ENCODE measurements around the gene CUX1.
"Not testable (repeated sequence)": the region's sequence is repeated elsewhere in the genome, so short reads cannot be mapped to it uniquely, and the experiment has no call there.

Gene CUX1

GRCh38 chr7:102006695-102007094 is 189.3 kb downstream of the CUX1 start:
- no peaks in the 10 kb centered on the region for H3K27me3 Mint-ChIP-seq
- no peaks in the 10 kb centered on the region for H3K9me3 Mint-ChIP-seq
- intact Hi-C loops (cut with micrococcal nuclease): no loop called here
- H3K4me3 Mint-ChIP-seq: no peak overlapping the region
- no peak overlapping the region for H3K27ac Mint-ChIP-seq
- H3K36me3 Mint-ChIP-seq (ENCODE audit: low read depth): peaks cover 40% of the 10 kb centered on the region
- H3K4me1 Mint-ChIP-seq (ENCODE audit: low read depth): peaks cover 6% of the 10 kb centered on the region

GRCh38 chr7:102008535-102009262 is 191.3 kb downstream of the CUX1 start:
- no peak overlapping the region for H3K27ac Mint-ChIP-seq
- no peaks in the 10 kb centered on the region for H3K27me3 Mint-ChIP-seq
- no peaks in the 10 kb centered on the region for H3K4me1 Mint-ChIP-seq (ENCODE audit: low read depth)
- H3K36me3 Mint-ChIP-seq (ENCODE audit: low read depth): peaks cover 43% of the 10 kb centered on the region
- H3K9me3 Mint-ChIP-seq: no peaks in the 10 kb centered on the region
- intact Hi-C loops (cut with micrococcal nuclease): no loop called here
- H3K4me3 Mint-ChIP-seq: no peak overlapping the region

GRCh38 chr7:102009628-102010027 is 192.2 kb downstream of the CUX1 start:
- intact Hi-C loops (cut with micrococcal nuclease): no loop called here
- H3K27ac Mint-ChIP-seq: no peak overlapping the region
- peaks cover 48% of the 10 kb centered on the region for H3K36me3 Mint-ChIP-seq (ENCODE audit: low read depth)

GRCh38 chr7:102012112-102012830 is 194.8 kb downstream of the CUX1 start:
- intact Hi-C loops (cut with micrococcal nuclease); H3K27ac Mint-ChIP-seq; H3K4me1 Mint-ChIP-seq (ENCODE audit: low read depth); H3K4me3 Mint-ChIP-seq; H3K27me3 Mint-ChIP-seq; H3K9me3 Mint-ChIP-seq: not testable (repeated sequence)
- peaks cover 44% of the 10 kb centered on the region for H3K36me3 Mint-ChIP-seq (ENCODE audit: low read depth)

More at GRCh38 chr7:102009628-102010027, 192.2 kb downstream of the CUX1 start:
- Mint-ChIP-seq H3K27me3 (no peaks in the 10 kb centered on the region), H3K4me1 (ENCODE audit: low read depth) (no peaks in the 10 kb centered on the region), H3K9me3 (no peaks in the 10 kb centered on the region), H3K4me3 (no peak overlapping the region)

GRCh38 chr7:102012941-102013461 is 195.6 kb downstream of the CUX1 start:
- intact Hi-C loops (cut with micrococcal nuclease): no loop called here
- Mint-ChIP-seq H3K27me3 (no peaks in the 10 kb centered on the region), H3K4me3 (no peak overlapping the region), H3K36me3 (ENCODE audit: low read depth) (peaks cover 41% of the 10 kb centered on the region), H3K27ac (no peak overlapping the region), H3K4me1 (ENCODE audit: low read depth) (no peaks in the 10 kb centered on the region), H3K9me3 (no peaks in the 10 kb centered on the region)

- no peak overlapping the region for H3K4me3 Mint-ChIP-seq
- H3K27me3 Mint-ChIP-seq: no peaks in the 10 kb centered on the region
- peaks cover 42% of the 10 kb centered on the region for H3K36me3 Mint-ChIP-seq (ENCODE audit: low read depth)
- H3K9me3 Mint-ChIP-seq: no peaks in the 10 kb centered on the region
- intact Hi-C loops (cut with micrococcal nuclease): no loop called here
- peaks cover 9% of the 10 kb centered on the region for H3K4me1 Mint-ChIP-seq (ENCODE audit: low read depth)
- H3K27ac Mint-ChIP-seq: no peak overlapping the region
These were observed 201.4 kb downstream of the CUX1 start for GRCh38 chr7:102018876-102019275.

- no peaks in the 10 kb centered on the region for H3K27me3 Mint-ChIP-seq
- peaks cover 15% of the 10 kb centered on the region for H3K4me1 Mint-ChIP-seq (ENCODE audit: low read depth)
- peaks cover 42% of the 10 kb centered on the region for H3K36me3 Mint-ChIP-seq (ENCODE audit: low read depth)
- intact Hi-C loops (cut with micrococcal nuclease): no loop called here
- no peaks in the 10 kb centered on the region for H3K9me3 Mint-ChIP-seq
- H3K4me3 Mint-ChIP-seq: no peak overlapping the region
- H3K27ac Mint-ChIP-seq: no peak overlapping the region
These were observed 202.0 kb downstream of the CUX1 start for GRCh38 chr7:102019461-102019860.

GRCh38 chr7:102021841-102022618 is 204.6 kb downstream of the CUX1 start:
- Mint-ChIP-seq H3K27ac (no peak overlapping the region), H3K4me3 (no peak overlapping the region), H3K9me3 (no peaks in the 10 kb centered on the region), H3K27me3 (no peaks in the 10 kb centered on the region), H3K36me3 (ENCODE audit: low read depth) (peaks cover 23% of the 10 kb centered on the region), H3K4me1 (ENCODE audit: low read depth) (peaks cover 22% of the 10 kb centered on the region)
- intact Hi-C loops (cut with micrococcal nuclease): no loop called here

- Mint-ChIP-seq H3K27me3 (no peaks in the 10 kb centered on the region), H3K4me1 (ENCODE audit: low read depth) (peaks cover 34% of the 10 kb centered on the region), H3K36me3 (ENCODE audit: low read depth) (peaks cover 27% of the 10 kb centered on the region), H3K4me3 (no peak overlapping the region), H3K27ac (peak overlapping the region; percentile 6), H3K9me3 (no peaks in the 10 kb centered on the region)
- intact Hi-C loops (cut with micrococcal nuclease): no loop called here
These were observed 206.8 kb downstream of the CUX1 start for GRCh38 chr7:102024005-102024768.

GRCh38 chr7:102024769-102025391 is 207.5 kb downstream of the CUX1 start:
- peak overlapping the region; percentile 6 for H3K27ac Mint-ChIP-seq
- intact Hi-C loops (cut with micrococcal nuclease): no loop called here
- H3K4me1 Mint-ChIP-seq (ENCODE audit: low read depth): peaks cover 34% of the 10 kb centered on the region
- no peaks in the 10 kb centered on the region for H3K27me3 Mint-ChIP-seq
- no peak overlapping the region for H3K4me3 Mint-ChIP-seq
- peaks cover 34% of the 10 kb centered on the region for H3K36me3 Mint-ChIP-seq (ENCODE audit: low read depth)
- H3K9me3 Mint-ChIP-seq: no peaks in the 10 kb centered on the region

GRCh38 chr7:102025777-102026176 is 208.4 kb downstream of the CUX1 start:
- H3K27me3 Mint-ChIP-seq; H3K9me3 Mint-ChIP-seq; H3K4me3 Mint-ChIP-seq; H3K27ac Mint-ChIP-seq; intact Hi-C loops (cut with micrococcal nuclease): not testable (repeated sequence)
- Mint-ChIP-seq H3K4me1 (ENCODE audit: low read depth) (peaks cover 34% of the 10 kb centered on the region), H3K36me3 (ENCODE audit: low read depth) (peaks cover 43% of the 10 kb centered on the region)

- Mint-ChIP-seq H3K4me3 (no peak overlapping the region), H3K4me1 (ENCODE audit: low read depth) (peaks cover 31% of the 10 kb centered on the region), H3K27ac (peak overlapping the region; percentile 41), H3K27me3 (no peaks in the 10 kb centered on the region), H3K36me3 (ENCODE audit: low read depth) (peaks cover 33% of the 10 kb centered on the region), H3K9me3 (no peaks in the 10 kb centered on the region)
- intact Hi-C loops (cut with micrococcal nuclease): no loop called here
These were observed 210.9 kb downstream of the CUX1 start for GRCh38 chr7:102028206-102028826.

GRCh38 chr7:102029616-102030015 is 212.2 kb downstream of the CUX1 start:
- H3K27ac Mint-ChIP-seq: no peak overlapping the region
- intact Hi-C loops (cut with micrococcal nuclease): no loop called here

More at GRCh38 chr7:102029616-102030015, 212.2 kb downstream of the CUX1 start:
- H3K9me3 Mint-ChIP-seq: no peaks in the 10 kb centered on the region
- H3K4me3 Mint-ChIP-seq: no peak overlapping the region
- no peaks in the 10 kb centered on the region for H3K27me3 Mint-ChIP-seq
- H3K36me3 Mint-ChIP-seq (ENCODE audit: low read depth): peaks cover 26% of the 10 kb centered on the region
- peaks cover 18% of the 10 kb centered on the region for H3K4me1 Mint-ChIP-seq (ENCODE audit: low read depth)
